Measurements from ENCODE around the gene OSM.
"Not testable (repeated sequence)": the region's sequence is repeated elsewhere in the genome, so short reads cannot be mapped to it uniquely, and the experiment has no call there.

OSM gene

DNA sequence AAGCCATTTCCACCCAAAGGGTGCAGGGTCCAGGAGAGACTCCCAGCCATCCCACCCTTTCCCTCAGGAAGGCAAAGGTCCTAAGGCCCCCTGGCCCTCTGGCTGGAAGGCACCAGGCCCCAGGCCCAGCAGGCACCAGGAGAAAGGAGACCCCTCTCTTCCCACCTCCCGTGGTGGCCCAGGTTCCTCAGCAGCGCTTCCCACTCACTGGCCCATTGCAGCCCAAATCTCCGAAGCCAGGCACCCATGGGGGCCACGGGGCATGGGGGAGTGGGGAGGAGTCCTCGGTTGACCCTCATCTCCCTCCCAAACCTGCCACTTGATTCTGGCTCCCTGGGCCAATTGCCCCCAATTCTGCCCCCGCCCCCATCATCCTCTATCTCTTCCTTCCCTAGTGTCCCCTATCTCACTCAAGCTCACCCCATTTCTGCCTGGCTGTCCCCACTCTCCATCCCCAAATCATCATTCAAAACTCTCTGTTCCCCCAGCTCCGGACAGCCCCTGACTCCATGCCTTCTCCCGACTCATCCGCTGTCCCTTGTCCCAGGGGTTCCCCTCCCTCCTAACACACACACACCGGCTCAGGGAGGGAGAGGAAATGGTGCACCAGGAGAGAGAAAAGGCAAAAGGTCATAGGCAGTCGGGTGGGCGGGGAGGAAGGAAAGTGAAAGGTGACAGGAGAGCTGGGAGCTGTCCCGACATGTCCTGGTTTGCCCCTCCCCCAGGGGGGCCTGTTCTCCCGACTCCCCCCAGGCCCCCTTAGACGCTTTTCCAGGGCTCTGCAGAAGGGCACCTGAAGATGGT, 21.3 kb downstream of the OSM start:
- no peak for DNase-seq (ENCODE audit: low read depth, low spot score)

DNA sequence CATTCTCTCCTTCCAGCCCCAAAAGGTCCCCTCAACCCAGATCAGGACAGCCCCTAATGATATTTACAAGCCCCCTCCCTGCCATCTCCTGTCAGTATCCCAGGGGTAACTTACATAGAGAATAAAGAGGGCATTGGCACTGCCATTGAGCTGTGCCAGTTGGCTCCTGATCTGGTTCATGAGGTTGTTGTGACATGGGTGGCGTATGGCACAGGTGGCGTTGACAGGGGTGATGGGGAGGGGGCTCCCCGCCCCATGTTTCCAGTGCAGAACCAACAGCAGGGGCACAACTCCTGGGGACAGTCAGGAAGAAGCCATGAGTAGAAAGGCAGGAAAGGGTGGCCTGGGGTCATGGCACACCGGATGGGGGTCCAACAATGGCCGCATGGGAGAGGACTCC, 22.0 kb downstream of the OSM start:
- no peak for DNase-seq (ENCODE audit: low read depth, low spot score)

DNA sequence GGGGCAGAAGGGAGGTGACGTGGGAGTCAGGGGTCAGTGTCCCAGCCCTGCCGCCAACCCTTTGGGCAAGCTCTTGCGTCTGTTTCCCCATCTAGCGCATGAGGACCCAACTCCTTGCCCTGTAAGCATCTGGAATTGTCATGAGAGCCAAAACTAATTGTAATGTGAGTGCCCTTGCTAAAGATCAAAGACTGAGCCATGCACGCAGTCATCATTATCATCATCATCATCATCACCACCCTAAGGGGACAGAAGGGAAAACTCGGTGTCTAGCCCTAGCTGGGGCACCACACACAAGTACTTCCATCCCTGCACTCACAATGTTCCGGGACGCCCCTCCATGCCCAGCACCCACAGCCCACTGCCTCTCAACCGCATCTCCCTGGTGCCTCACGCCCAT, 22.6 kb downstream of the OSM start:
- no peak for DNase-seq (ENCODE audit: low read depth, low spot score)

DNA sequence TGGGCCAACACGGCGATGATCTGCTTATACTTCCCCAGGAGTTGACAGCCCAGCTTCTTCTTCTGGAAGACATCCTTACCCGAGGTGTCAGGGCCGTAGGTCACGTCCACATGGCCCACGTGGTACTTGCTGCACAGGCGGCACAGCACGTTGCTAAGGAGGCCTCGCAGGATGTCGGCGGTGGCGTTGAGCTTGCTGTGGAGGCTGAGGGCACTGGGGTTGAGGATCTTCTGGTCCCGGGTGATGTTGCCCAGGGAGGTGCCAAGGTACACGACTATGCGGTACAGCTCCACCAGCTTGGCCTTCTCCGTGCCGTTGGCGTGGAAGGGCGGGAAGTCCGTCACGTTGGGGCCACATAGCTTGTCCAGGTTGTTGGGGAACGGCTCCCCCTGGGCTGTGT, 23.0 kb downstream of the OSM start:
- no peak for DNase-seq (ENCODE audit: low read depth, low spot score)

DNA sequence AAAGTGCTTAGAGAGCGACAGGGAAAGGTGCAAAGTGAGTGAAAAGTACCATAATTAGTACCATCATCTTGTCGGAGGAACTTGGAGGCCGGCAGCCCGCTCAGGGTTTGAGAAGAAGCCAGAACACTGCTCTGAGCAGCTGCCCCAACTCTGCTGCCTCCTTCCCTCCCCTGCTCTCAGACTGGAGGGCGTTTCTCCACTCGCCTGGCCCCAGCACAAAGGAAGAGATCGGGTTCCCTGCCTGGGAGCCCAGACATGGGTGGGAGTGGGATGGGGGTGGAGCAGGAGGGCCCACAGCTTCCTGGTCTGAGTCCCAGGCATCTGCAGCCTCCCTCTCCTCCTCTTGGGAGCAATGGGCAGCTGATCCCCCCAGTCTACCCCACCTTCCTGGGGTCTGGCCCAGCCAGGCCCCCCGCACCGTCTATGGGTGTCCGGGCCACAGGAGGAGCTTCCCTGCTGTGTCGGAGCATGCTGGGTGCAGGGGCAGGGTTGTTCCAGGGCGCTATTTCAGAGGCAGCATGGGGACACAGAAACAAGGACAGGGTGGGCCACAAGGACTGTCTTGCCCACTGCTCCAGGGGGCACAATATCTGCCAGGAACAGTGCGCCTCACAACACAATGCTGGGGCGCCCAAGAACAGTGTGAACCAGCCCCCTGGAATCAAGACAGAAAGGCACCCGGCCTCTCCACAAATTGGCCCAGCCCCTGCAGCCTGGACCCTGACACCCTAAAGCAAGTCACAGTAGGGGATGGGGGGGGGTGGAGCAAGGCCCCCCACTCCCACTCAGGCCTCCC, 24.9 kb downstream of the OSM start:
- DNase-seq (ENCODE audit: low read depth, low spot score): no peak

DNA sequence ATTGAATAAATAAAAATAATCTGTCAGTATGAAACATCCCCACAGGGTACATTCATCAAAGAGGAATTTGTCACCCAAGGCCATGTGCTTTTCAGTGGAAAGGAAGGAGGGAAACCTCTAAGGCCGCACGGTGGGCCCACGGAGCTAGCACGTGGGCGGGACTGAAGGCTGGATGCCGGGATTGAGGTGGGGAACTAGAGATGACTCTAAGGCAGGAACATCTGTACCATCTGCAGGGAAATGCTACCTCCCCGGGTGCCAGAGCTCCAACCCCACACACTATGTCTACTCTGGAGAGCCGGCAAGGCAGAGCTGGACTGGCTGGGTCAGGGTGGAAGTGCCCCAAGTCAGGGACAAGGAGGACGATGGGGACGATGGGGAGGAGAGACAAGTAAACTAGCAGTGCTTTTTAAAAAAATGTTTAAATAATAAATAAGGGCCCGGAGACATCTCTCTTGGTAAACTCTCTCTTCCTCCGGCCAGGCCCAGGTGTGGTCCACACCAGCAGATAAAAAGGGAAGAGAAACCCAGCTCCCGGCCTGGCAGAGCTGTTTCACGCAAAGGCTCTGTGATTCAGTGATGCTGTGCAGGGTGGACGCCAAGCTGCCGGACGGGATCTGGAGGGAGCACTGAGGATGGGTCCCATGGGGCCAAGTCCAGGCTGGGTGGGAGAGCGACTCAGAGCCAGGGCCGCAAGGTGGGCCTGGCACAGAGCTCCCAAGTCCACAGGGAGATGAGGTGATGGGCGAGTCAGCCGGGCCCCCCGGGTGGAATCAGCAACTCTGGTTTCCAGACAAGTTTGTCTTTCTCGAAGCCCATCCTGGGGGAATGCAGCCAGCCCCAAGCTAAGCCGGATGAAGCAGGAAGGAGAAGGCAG, 25.9 kb downstream of the OSM start:
- DNase-seq (ENCODE audit: low read depth, low spot score): no peak

DNA sequence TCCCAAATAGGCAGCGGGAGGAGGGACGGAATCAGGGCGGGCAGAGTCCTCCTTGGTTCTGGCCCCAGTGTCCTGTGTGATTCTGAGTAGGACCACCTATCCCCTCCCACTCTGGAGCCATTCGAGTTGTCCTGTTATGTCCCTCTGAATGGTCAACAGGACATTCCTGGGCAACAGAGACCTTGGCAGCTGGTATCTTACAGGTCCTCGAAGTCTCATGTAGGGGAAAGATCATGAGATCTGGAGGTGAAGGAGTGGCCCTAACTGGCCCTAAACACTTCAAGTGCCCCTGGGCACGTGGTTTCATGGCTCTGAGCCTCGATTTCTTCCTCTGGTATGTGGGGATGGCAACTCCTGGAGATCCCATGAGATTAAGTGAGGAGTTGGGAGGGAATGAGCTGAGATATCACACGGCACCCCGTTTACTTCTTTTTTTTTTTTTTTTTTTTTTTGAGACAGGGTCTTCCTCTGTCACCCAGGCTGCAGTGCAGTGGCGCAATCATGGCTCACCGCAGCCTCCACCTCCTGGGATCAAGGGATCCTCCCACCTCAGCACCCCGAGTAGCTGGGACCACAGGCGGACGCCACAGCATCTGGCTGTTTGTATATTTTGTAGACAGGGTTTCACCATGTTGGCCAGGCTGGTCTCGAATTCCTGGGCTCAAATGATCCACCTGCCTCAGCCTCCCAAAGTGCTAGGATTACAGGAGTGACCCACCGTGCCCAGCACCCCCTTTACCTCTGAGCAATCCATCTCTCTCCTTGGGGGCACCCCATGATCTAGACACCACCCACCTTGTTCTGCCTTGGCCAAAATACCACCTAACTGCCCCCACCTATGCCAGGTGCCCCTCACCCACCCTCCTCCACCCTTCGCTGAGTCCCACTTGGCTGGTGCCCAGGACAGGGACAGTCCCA, 26.9 kb downstream of the OSM start:
- DNase-seq (ENCODE audit: low read depth, low spot score): no peak

DNA sequence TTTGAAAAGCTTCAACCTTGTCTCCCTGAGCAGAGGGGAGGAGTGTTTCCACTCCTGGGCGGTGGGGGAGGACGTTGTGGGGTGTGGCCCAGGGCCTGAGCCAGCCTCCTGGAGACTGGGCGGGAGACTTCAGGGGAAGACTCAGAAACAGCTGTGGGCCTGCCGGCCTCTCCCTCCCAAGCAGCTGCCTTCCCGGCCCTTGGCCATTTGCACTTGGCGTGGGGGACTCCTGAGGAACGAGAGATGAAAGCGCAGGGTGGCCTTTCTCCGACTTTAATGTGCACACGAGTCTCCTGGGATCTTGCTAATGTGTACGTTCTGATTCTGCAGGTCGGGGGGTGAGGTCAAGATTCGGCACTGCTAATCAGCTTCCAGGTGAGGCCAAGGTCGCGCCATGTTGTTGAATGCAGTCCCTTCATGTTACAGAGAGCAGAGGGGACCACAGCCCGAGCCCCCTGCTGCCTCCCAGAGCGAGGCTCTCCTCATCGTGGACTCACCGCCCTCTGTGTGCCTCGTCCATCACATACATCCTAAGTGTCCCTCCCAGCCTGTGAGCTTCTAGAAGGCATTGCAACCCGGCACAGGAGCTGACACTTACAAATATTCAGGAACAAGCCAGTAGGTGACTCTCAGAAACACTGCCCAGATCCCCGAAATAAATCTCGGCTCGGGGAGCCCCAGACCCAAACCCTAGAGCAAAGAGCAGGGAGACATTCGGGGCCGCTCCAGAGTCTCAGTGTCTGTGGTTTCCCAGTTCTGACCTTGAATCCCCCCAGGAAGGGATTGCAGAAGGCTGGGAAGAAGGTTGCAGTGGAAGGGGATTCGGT, 27.8 kb downstream of the OSM start:
- DNase-seq (ENCODE audit: low read depth, low spot score): no peak

DNA sequence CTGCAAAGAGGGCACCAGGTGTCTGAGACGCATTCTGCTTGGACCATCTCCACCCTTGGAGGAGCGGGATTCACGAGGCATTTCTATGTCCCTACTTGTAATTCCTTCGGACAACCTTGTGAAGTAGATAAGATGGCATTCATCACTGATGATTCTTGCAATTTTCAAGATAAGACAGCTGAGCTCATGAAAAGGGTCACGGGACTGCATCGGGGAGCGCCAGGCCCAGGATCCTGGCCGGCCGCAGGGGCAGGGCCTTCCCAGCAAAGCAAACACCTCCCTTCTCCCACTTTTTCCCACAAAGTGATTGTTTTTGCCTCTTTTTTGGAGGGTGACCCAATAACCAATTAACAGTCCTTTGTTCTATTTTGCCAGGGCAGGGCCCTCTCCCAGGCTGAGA, 28.5 kb downstream of the OSM start:
- DNase-seq (ENCODE audit: low read depth, low spot score): no peak

DNA sequence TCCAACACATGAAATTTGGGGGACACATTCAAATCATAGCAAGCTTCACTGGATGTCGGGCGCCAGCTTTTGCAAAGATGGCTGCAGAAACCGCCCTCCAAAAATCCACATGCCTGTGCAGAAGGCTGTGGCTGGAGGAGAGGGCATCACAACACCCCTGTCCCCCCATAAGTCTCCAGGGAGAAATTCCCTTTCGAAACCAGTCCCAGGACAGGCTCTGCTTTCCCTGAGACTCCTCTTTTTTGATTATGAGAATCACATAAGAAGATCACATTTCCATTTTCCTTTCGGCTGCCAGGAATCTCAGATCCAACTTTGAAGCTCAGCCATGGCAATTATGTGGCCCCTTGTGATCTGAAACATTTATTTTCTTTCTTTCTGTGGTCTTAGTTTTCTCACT, 29.8 kb downstream of the OSM start:
- DNase-seq (ENCODE audit: low read depth, low spot score): no peak

DNA sequence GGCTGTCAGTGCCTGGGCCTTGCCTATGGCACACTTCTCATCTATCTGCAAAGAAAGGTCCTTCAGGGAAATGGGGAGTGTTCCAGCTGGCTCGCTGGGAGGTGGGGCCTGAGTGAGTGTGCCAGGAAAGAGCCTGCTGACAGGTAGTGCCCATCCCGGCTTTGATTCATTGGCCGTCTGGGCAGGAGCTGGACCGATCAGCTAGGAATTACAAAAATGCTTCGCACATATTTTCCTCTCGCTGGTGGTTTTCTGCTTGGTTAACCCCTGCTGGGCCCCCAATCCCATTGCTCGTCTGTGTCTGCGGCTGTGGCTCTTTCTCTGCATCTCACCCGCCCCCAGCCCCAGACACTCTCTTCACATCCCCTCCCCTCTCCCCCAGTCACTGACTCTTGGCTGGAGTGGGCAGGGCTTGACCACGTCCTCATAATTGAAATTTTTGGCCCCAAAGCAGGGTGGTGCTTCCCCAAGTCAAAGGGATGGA, 30.9 kb downstream of the OSM start:
- no peak for DNase-seq (ENCODE audit: low read depth, low spot score)

DNA sequence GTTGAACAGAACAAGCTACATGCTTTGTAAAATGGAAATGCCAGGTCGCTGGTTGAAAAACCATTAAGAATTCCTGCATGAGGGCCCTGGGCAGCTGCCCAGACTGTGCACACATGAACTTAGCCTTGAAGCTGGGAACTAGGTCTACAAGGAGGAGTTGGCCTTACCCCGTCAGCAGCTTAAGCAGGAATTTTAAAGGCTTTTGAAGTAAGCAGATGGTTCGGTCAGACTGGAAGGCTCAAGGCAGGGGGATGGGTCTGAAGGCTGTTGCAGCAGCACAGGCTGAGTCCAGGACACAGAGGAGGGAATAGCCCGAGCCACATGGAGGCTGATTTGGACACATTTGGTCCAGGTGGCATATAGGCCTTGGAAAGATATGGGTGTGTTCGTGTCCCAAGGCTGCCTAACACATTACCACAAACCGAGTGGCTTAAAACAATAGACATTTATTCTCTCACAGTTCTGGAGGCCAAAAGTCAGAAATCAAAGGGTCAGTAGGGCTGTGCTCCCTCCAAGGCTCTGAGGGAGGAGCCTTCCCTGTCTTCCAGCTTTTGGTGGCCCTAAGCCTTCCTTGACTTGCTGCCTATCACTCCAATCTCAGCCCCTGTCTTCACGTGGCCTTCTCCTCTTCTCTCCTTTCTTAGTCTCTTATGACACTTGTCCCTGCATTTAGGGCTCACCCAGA, 31.7 kb downstream of the OSM start:
- DNase-seq (ENCODE audit: low read depth, low spot score): no peak

DNA sequence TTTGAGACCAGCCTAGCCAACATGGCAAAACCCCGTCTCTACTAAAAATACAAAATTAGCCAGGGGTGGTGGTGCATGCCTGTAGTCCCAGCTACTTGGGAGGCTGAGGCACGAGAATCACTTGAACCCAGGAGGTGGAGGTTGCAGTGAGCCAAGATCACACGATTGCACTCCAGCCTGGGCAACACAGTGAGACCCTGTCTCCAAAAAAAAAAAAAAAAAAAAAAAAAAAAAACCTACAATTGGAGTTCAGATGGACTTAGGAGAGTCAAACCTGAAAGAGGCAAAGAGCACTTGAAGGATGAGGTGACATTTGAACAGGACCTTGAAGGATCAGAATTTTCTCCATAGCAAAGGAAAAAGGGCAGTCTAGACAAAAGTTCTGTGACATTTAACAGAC, 32.3 kb downstream of the OSM start:
- not testable (repeated sequence) for DNase-seq (ENCODE audit: low read depth, low spot score)

DNA sequence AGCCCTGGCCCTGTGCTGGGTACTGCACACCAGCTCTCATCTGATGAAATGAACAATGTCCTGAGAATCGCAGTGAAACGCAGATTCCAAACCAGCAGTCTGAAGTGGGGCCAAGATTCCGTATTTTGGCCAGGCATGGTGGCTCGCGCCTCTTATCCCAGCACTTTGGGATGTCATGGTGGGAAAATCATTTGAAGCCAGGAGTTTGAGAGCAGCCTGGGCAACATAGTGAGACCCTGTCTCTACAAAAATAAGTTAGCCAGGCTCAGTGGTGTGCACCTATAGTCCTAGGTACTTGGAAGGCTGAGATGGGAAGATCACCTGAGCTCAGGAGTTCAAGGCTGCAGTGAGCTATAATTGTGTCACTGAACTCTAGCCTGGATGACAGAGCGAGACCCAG, 33.1 kb downstream of the OSM start:
- DNase-seq (ENCODE audit: low read depth, low spot score): no peak

DNA sequence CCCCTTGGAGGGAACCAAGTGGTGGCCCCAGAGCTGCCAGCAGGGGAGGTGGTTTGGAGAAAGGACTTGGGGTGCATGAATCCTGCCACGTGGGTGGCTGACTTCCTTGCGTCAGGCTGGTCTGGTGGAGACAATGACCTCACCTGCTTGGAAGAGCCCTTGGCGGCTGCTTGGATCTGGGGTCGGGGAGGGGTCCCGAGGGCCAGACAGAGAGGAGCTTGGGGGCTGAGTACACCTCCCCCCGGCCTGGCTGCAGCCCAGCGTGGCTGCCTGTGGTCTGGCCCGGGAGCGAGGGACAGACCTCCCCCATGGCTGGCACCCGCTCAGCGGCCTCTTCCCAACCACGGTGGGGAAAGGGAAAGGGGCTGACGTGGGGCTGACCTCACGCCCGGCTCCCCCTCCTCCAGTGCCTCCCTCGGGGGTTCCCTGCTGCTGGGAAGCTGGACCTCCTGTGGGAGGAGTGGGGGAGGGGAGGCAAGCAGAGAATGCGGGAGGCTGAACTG, 33.9 kb downstream of the OSM start:
- no peak for DNase-seq (ENCODE audit: low read depth, low spot score)

DNA sequence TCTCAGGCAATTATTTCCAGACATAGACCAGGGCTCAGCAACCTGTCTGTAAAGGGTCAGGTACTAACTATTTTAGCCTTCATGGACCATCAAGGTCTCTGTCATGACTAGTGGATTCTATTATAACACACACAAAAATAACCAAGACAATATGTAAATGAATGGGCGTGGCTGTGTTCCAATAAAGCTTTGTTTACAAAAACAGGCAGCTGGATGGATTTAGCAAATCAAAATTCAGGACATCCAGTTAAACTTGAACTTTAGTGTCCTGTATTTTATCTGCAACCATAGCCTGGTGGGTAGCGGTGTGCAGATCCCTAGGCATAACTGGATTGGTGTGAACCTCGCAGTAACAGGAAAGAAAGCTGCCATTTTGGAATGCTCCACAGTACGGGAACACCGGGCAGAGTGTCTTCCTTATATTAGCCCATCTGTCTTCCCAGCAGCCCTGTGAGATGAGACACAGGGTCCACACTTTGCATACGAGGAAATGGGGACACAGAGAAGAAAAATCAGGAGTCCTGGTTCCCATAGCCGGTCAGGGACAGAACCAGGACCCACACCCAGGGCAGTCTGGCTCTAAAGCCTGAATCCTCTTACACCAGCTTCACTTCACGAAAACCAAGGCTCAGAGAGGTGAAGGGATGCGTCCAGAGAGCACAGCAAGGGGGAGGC, 35.7 kb downstream of the OSM start:
- no peak for DNase-seq (ENCODE audit: low read depth, low spot score)

DNA sequence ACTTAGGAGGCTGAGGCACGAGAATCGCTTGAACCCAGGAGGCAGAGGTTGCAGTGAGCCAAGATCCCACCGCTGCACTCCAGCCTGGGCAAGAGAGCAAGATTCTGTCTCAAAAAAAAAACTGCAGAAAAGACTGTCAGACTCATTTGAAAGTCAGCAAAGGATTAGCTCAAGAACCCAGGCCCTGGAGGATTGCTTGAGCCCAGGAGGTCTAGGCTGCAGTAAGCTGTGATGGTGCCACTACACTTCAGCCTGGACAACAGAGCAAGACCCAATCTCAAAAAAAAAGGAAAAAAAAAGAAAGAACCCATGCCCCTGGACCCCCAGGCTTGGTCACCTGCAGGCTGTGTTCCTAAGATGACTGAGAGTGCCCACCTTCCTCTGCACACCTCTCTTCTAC, 36.3 kb downstream of the OSM start:
- DNase-seq (ENCODE audit: low read depth, low spot score): no peak

DNA sequence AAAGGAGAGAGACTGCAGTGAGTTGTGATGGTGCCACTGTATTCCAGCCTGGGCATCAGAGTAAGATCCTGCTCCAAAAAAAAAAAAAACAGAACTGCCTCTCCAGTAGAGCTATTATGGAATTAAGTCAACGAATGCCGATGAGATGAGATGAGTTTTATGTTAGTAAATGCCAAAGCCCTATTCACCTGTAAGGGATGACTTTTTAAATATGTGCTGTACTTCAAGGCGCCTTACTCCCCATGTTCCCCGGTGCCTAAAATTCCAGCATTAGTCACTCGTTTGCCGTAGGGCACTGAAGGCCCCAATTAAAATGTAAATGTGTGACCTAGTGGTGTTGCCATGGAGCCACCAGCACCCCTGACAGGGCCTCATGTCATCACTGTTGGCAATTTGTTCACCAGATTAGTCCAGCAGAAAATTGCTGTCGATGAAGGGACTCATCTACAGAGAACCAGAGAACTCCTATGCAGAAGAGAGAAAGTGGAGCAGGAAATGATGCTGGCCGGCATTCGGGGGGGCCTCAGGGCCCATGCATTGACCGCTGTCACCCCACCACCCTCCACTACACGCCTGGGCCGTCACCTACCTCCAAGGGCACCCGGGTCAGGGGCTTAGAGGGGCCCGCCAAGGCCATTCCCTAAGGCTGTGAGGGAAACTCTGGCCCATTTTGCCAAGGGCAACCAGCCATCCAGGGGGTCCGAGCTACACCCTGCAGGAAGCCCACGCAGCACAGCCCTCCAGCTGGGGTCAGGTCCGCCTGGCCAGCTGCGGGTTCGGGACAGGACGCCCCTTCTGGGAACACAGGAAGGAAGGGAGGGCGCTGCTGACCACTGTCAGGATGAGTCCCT, 37.9 kb downstream of the OSM start:
- no peak for DNase-seq (ENCODE audit: low read depth, low spot score)
